HTERT RPE-1 (cell line): ENCODE data around the gene NFIB.

Source experiments
- in situ Hi-C: fragments of 300-500 bp; cut with MboI; formaldehyde crosslinking; loops from 4 replicates; pipeline ENCODE4 v1.14.3; 2020; ENCODE audit warnings: low sequenced_read_pairs

The NFIB gene

GRCh38 chr9:14281136-14281795 is 32.7 kb downstream of the NFIB start:
- in situ Hi-C loops = no loop called here

GRCh38 chr9:14279671-14280070 is 34.3 kb downstream of the NFIB start:
- in situ Hi-C loops = no loop called here

- in situ Hi-C loops = no loop called here
Measured at GRCh38 chr9:14278291-14278721, 35.6 kb downstream of the NFIB start.

- in situ Hi-C loops = no loop called here
Measured at GRCh38 chr9:14277761-14278160, 36.2 kb downstream of the NFIB start.

GRCh38 chr9:14277244-14277643 is 36.7 kb downstream of the NFIB start:
- in situ Hi-C loops = no loop called here

- in situ Hi-C loops = no loop called here
Measured at GRCh38 chr9:14275331-14275730, 38.6 kb downstream of the NFIB start.

- in situ Hi-C loops = no loop called here
Measured at GRCh38 chr9:14273696-14274121, 40.2 kb downstream of the NFIB start.

- in situ Hi-C loops = no loop called here
Measured at GRCh38 chr9:14272927-14273528, 40.9 kb downstream of the NFIB start.

GRCh38 chr9:14271093-14271673 is 42.8 kb downstream of the NFIB start:
- in situ Hi-C loops = no loop called here

GRCh38 chr9:14270358-14271092 is 43.4 kb downstream of the NFIB start:
- in situ Hi-C loops = no loop called here

GRCh38 chr9:14269916-14270315 is 44.0 kb downstream of the NFIB start:
- in situ Hi-C loops = no loop called here

- in situ Hi-C loops = no loop called here
Measured at GRCh38 chr9:14263707-14264483, 50.0 kb downstream of the NFIB start.

- in situ Hi-C loops = no loop called here
Measured at GRCh38 chr9:14262827-14263226, 51.1 kb downstream of the NFIB start.

- in situ Hi-C loops = no loop called here
Measured at GRCh38 chr9:14261616-14262015, 52.3 kb downstream of the NFIB start.

- in situ Hi-C loops = no loop called here
Measured at GRCh38 chr9:14260101-14260500, 53.8 kb downstream of the NFIB start.

GRCh38 chr9:14258660-14259239 is 55.2 kb downstream of the NFIB start:
- in situ Hi-C loops = no loop called here

- in situ Hi-C loops = no loop called here
Measured at GRCh38 chr9:14258156-14258555, 55.8 kb downstream of the NFIB start.

GRCh38 chr9:14256588-14256987 is 57.4 kb downstream of the NFIB start:
- in situ Hi-C loops = no loop called here

- in situ Hi-C loops = no loop called here
Measured at GRCh38 chr9:14251154-14252071, 62.5 kb downstream of the NFIB start.

GRCh38 chr9:14250794-14251153 is 63.2 kb downstream of the NFIB start:
- in situ Hi-C loops = no loop called here
